Liver (tissue), 9 donors: ENCODE results near the gene MRPL18. TPM values are rescaled to one million over a fixed set of nuclear protein-coding genes. Genes with fewer than 3 reads are reported as not detected.

Experiments used
- DNase-seq: peaks from one replicate; pipeline ENCODE4 v3.0.0-alpha.2; 2017; ENCODE audit warnings: low spot score
- H3K27ac ChIP-seq, 2 donors: one replicate each; pipeline ENCODE4 v1.7.0; 2013; ENCODE audit warnings: inconsistent platforms in 2 of 2, low read length in 2 of 2, control low read depth in 1 of 2, low read depth in 1 of 2, mild to moderate bottlenecking in 1 of 2
- H3K27me3 ChIP-seq, 4 donors: one replicate each; pipeline versions ENCODE4 v1.6.1 to v1.7.0; 2013; ENCODE audit warnings: low read length in 3 of 4, inconsistent platforms in 1 of 4, mild to moderate bottlenecking in 1 of 4, moderate library complexity in 1 of 4; ENCODE audit not compliant: control insufficient read depth in 4 of 4, insufficient read depth in 4 of 4
- H3K36me3 ChIP-seq, 4 donors: one replicate each; pipeline versions ENCODE4 v1.6.1 to v1.7.0; 2013; ENCODE audit warnings: low read length in 3 of 4, mild to moderate bottlenecking in 3 of 4, low read depth in 1 of 4, moderate library complexity in 1 of 4; ENCODE audit not compliant: control insufficient read depth in 4 of 4, insufficient read depth in 3 of 4
- H3K4me1 ChIP-seq, 4 donors: one replicate each; pipeline versions ENCODE4 v1.6.1 to v1.7.0; 2013; ENCODE audit warnings: low read length in 3 of 4, mild to moderate bottlenecking in 3 of 4, moderate library complexity in 1 of 4; ENCODE audit not compliant: control insufficient read depth in 4 of 4, insufficient read depth in 4 of 4
- H3K4me3 ChIP-seq, 3 donors: one replicate each; pipeline versions ENCODE4 v1.6.1 to v1.7.0; 2013; ENCODE audit warnings: low read length in 3 of 3, control low read depth in 1 of 3, low read depth in 1 of 3, mild to moderate bottlenecking in 1 of 3
- H3K9ac ChIP-seq, 2 donors: one replicate each; pipeline ENCODE4 v1.7.0; 2013; ENCODE audit warnings: low read length in 2 of 2, mild to moderate bottlenecking in 2 of 2, moderate library complexity in 2 of 2, control low read depth in 1 of 2, low read depth in 1 of 2
- H3K9me3 ChIP-seq, 4 donors: one replicate each; pipeline versions ENCODE4 v1.6.1 to v1.7.0; 2013; ENCODE audit warnings: low read length in 3 of 4; ENCODE audit not compliant: control insufficient read depth in 4 of 4
- ATF3 ChIP-seq: IDR thresholded peaks from 2 replicates; pipeline ENCODE4 v1.6.1; 2016; ENCODE audit warnings: antibody characterized with exemption
- CTCF ChIP-seq: fragments of 150-350 bp; IDR thresholded peaks from 2 replicates; pipeline ENCODE4 v1.5.1; 2017; ENCODE audit warnings: improper control_type of control experiment, low read depth, low read length; ENCODE audit not compliant: missing input control
- EGR1 ChIP-seq, 2 donors: IDR thresholded peaks; 2 replicates each; pipeline ENCODE4 v1.6.1; 2016 to 2018; ENCODE audit warnings: antibody characterized with exemption in 2 of 2, low read depth in 2 of 2
- FOXA1 ChIP-seq: IDR thresholded peaks from 2 replicates; pipeline ENCODE4 v1.6.1; 2016; ENCODE audit warnings: antibody characterized with exemption
- FOXA2 ChIP-seq: IDR thresholded peaks from 2 replicates; pipeline ENCODE4 v1.6.1; 2016; ENCODE audit warnings: antibody characterized with exemption
- HNF4G ChIP-seq: IDR thresholded peaks from 2 replicates; pipeline ENCODE4 v1.6.1; 2016; ENCODE audit warnings: antibody characterized with exemption
- JUND ChIP-seq, 2 donors: IDR thresholded peaks; 2 replicates each; pipeline ENCODE4 v1.6.1; 2016; ENCODE audit warnings: antibody characterized with exemption in 2 of 2
- MAX ChIP-seq: IDR thresholded peaks from 2 replicates; pipeline ENCODE4 v1.6.1; 2016; ENCODE audit warnings: antibody characterized with exemption
- NR2F2 ChIP-seq: IDR thresholded peaks from 2 replicates; pipeline ENCODE4 v1.6.1; 2016; ENCODE audit warnings: antibody characterized with exemption
- RAD21 ChIP-seq, 2 donors: IDR thresholded peaks; 2 replicates each; pipeline ENCODE4 v1.6.1; 2016; ENCODE audit warnings: antibody characterized with exemption in 2 of 2, mild to moderate bottlenecking in 2 of 2
- REST ChIP-seq: IDR thresholded peaks from 2 replicates; pipeline ENCODE4 v1.6.1; 2016; ENCODE audit warnings: antibody characterized with exemption, mild to moderate bottlenecking
- RXRA ChIP-seq, 2 donors: IDR thresholded peaks; 2 replicates each; pipeline ENCODE4 v1.6.1; 2017 to 2018; ENCODE audit warnings: antibody characterized with exemption in 2 of 2, mild to moderate bottlenecking in 1 of 2
- SP1 ChIP-seq: IDR thresholded peaks from 2 replicates; pipeline ENCODE4 v1.6.1; 2018; ENCODE audit warnings: antibody characterized with exemption, mild to moderate bottlenecking
- TAF1 ChIP-seq: conservative IDR thresholded peaks from 2 replicates; pipeline ENCODE4 v1.6.1; 2016; ENCODE audit warnings: antibody characterized with exemption, mild to moderate bottlenecking
- ZBTB33 ChIP-seq: IDR thresholded peaks from 2 replicates; pipeline ENCODE4 v1.6.1; 2016; ENCODE audit warnings: antibody characterized with exemption
- WGBS: extraction: QIAGEN DNeasy Blood & Tissue Kit; methylation state at CpG from one replicate; pipeline ENCODE4 v1.1.7; 2013; 5-methylcytosine and 5-hydroxymethylcytosine counted together
- polyA plus RNA-seq, 2 donors: library from polyadenylated mRNA; stranded (reverse) in 1 of 2; unstranded in 1 of 2; fragments of 200-250 nt in 1 of 2; fragments of >200 nt in 1 of 2; fragmentation: Nextera tagmentation in 1 of 2; extraction: Ambion mirVana in 1 of 2; gene quantifications; one replicate each; pipeline versions ENCODE4 v1.2.1 to v1.2.3, GENCODE V29; 2013 to 2015
- total RNA-seq, 2 donors: library from RNA; depleted of rRNA; stranded (reverse); fragments of >200 nt; gene quantifications; one replicate each; pipeline ENCODE4 v1.2.3, GENCODE V29; 2014
- donor health status: healthy.
- donor health status: healthy.
- donor health status: healthy.
- donor health status: healthy.
- donor health status: healthy.

MRPL18 gene
- total and polyA plus RNA-seq, 4 donors: 32.5 to 61.9 (median 41.9) TPM

- Histone ChIP-seq H3K9me3 (no peaks in the 10 kb centered on the region), H3K4me3 (no peak overlapping the region), H3K36me3 (peaks cover 3 to 81% (median 71%) of the 10 kb centered on the region in 4 donors), H3K27ac (no peak overlapping the region), H3K27me3 (no peaks in the 10 kb centered on the region), H3K4me1 (peaks cover 0 to 2% (median 0%) of the 10 kb centered on the region in 4 donors), H3K9ac (no peak overlapping the region)
- DNase-seq: no peak
- TF ChIP-seq ZBTB33 (no peak), FOXA1 (no peak), RXRA (IDR thresholded peaks at IDR 0.05) (no peak), REST (no peak), CTCF (no peak), TAF1 (no peak), RAD21 (IDR thresholded peaks at IDR 0.05) (no peak), MAX (no peak), NR2F2 (no peak), ATF3 (no peak), HNF4G (no peak)
- 95% methylated on average over 7 of the region's 7 CpGs for WGBS
Observed at GRCh38 chr6:159745081-159745480, 45.2 kb upstream of the MRPL18 start.

GRCh38 chr6:159746759-159747158, 43.5 kb upstream of the MRPL18 start:
- Histone ChIP-seq H3K4me3 (no peak overlapping the region), H3K4me1 (peaks cover 0 to 2% (median 0%) of the 10 kb centered on the region in 4 donors), H3K27me3 (no peaks in the 10 kb centered on the region), H3K9ac (no peak overlapping the region), H3K27ac (no peak overlapping the region), H3K36me3 (peaks cover 8 to 80% (median 67%) of the 10 kb centered on the region in 4 donors), H3K9me3 (no peaks in the 10 kb centered on the region)
- DNase-seq: no peak
- WGBS: 88% methylated on average over 1 of the region's 1 CpG
- no peak for TF ChIP-seq CTCF
- TF ChIP-seq ZBTB33: no peak
- no peak for TF ChIP-seq EGR1 (IDR thresholded peaks at IDR 0.05; ENCODE audit: low read depth in 2 of 2)
- no peak for TF ChIP-seq FOXA1
- TF ChIP-seq JUND (IDR thresholded peaks at IDR 0.05): no peak
- TF ChIP-seq NR2F2: no peak
- no peak for TF ChIP-seq REST
- no peak for TF ChIP-seq FOXA2
- TF ChIP-seq HNF4G: no peak
- no peak for TF ChIP-seq SP1
- TF ChIP-seq ATF3: no peak
